GM12878 (cell line): Measurements from ENCODE around the gene RFLNA.

Experiments
- CBFB ChIP-seq: IDR thresholded peaks from 2 replicates; pipeline ENCODE4 v1.6.1; 2016; ENCODE audit warnings: antibody characterized with exemption, low read depth
- CBX5 ChIP-seq: sonication (generic); IDR thresholded peaks from 2 replicates; pipeline ENCODE4 v1.6.1; 2016; ENCODE audit warnings: low read depth, moderate library complexity, mild to moderate bottlenecking, inconsistent platforms
- CTCF ChIP-seq, 3 experiments: IDR thresholded peaks in 2 of 3; conservative IDR thresholded peaks in 1 of 3; 2 replicates each; pipeline ENCODE4 v1.5.1; 2011; ENCODE audit warnings: low read depth in 3 of 3, low read length in 3 of 3, mild to moderate bottlenecking in 3 of 3, control low read depth in 2 of 3, moderate library complexity in 2 of 3, inconsistent platforms in 1 of 3, mixed read lengths in 1 of 3; ENCODE audit not compliant: control insufficient read depth in 2 of 3, insufficient read depth in 1 of 3; ENCODE audit errors: extremely low read depth in 1 of 3
- EZH2 ChIP-seq: IDR thresholded peaks from 2 replicates; pipeline ENCODE4 v1.6.1; 2012; ENCODE audit warnings: low read depth, mild to moderate bottlenecking, control low read depth, inconsistent platforms, low read length, borderline replicate concordance; ENCODE audit not compliant: control insufficient read depth
- GABPA ChIP-seq: IDR thresholded peaks from 2 replicates; pipeline ENCODE4 v1.6.1; 2014; ENCODE audit warnings: antibody characterized with exemption, low read depth, mild to moderate bottlenecking, inconsistent platforms
- MAX ChIP-seq: IDR thresholded peaks from 2 replicates; pipeline ENCODE4 v1.6.1; 2012; ENCODE audit warnings: low read depth, low read length, improper control_type of control experiment
- POLR2A ChIP-seq: IDR thresholded peaks from 2 replicates; pipeline ENCODE4 v1.6.1; 2011; ENCODE audit warnings: low read depth, mild to moderate bottlenecking, low read length
- SIX5 ChIP-seq: IDR thresholded peaks from 2 replicates; pipeline ENCODE4 v1.6.1; 2011; ENCODE audit warnings: mild to moderate bottlenecking, low read depth, low read length, moderate library complexity; ENCODE audit not compliant: severe bottlenecking
- TCF12 ChIP-seq: IDR thresholded peaks from 2 replicates; pipeline ENCODE4 v1.6.1; 2011; ENCODE audit warnings: low read depth, mild to moderate bottlenecking, low read length
- ZBTB33 ChIP-seq: fragments of 450-650 bp; IDR thresholded peaks from 2 replicates; pipeline ENCODE4 v1.6.1; 2017; ENCODE audit warnings: mild to moderate bottlenecking
- ZBTB40 ChIP-seq: fragments of 450-650 bp; IDR thresholded peaks from 2 replicates; pipeline ENCODE4 v1.6.1; 2016; ENCODE audit warnings: mild to moderate bottlenecking, moderate library complexity, borderline replicate concordance

- TF ChIP-seq CTCF (IDR thresholded peaks at IDR 0.05 in 2 of 3, conservative IDR thresholded peaks at IDR 0.05 in 1 of 3; ENCODE audit: control insufficient read depth in 2 of 3, extremely low read depth in 1 of 3, insufficient read depth in 1 of 3, low read depth in 3 of 3, low read length in 3 of 3) (no peak), GABPA (no peak), CBX5 (no peak), CBFB (no peak), TCF12 (no peak), EZH2 (no peak), SIX5 (no peak), MAX (no peak), ZBTB33 (no peak), POLR2A (no peak), ZBTB40 (no peak)
Measured at GRCh38 chr12:124296295-124296915, 1.5 kb downstream of the RFLNA start.
